Uterus (tissue), 2 donors: ENCODE results near the gene RGS11.

Experiments
- CTCF ChIP-seq, 4 experiments: fragments of 200-600 bp in 2 of 4; fragments of 450-650 bp in 2 of 4; sonication (generic) in 2 of 4; IDR thresholded peaks; one replicate each; pipeline ENCODE4 v1.5.1; 2016 to 2019; ENCODE audit warnings: antibody characterized with exemption in 4 of 4, mild to moderate bottlenecking in 2 of 4, moderate library complexity in 1 of 4
- POLR2A ChIP-seq, 2 donors: fragments of 450-650 bp; IDR thresholded peaks; one replicate each; pipeline ENCODE4 v1.6.1; 2016; ENCODE audit warnings: antibody characterized with exemption in 2 of 2, mild to moderate bottlenecking in 1 of 2, moderate library complexity in 1 of 2

GRCh38 chr16:293043-293775, 17.5 kb upstream of the RGS11 start:
- TF ChIP-seq CTCF (IDR thresholded peaks at IDR 0.05) (no peak), POLR2A (IDR thresholded peaks at IDR 0.05) (no peak)
